CD4-positive, alpha-beta T cell (primary cell): Measurements from ENCODE around the gene ACTR1B. TPM values are rescaled to one million over a fixed set of nuclear protein-coding genes. Genes with fewer than 3 reads are reported as not detected.
"Not testable (repeated sequence)": the region's sequence is repeated elsewhere in the genome, so short reads cannot be mapped to it uniquely, and the experiment has no call there.

Source experiments
- ATAC-seq: fragments of 200-7000 bp; cut with Tn5 transposase; one replicate; pipeline ENCODE4 v1.10.0; 2022; ENCODE audit warnings: mild to moderate bottlenecking; ENCODE audit not compliant: poor library complexity
- CTCF ChIA-PET: fragments of 350-600 bp; sonication (Branson Sonifier 250); formaldehyde crosslinking; loops from one replicate; lab custom pipeline; 2021; ENCODE audit warnings: antibody characterized with exemption, inconsistent platforms; lab: Charles Lee
- POLR2A ChIA-PET: fragments of 350-600 bp; sonication (Branson Sonifier 250); formaldehyde crosslinking; loops from one replicate; lab custom pipeline; 2021; ENCODE audit warnings: antibody characterized with exemption, inconsistent platforms; lab: Charles Lee
- DNase-seq, 14 experiments: peaks; one replicate each; pipeline ENCODE4 v3.0.0-alpha.2; 2013 to 2020; ENCODE audit warnings: mixed read lengths in 2 of 14
- H3K27ac ChIP-seq, 2 donors: one replicate each; pipeline versions ENCODE4 v1.5.1 to v1.7.0; 2013; ENCODE audit warnings: low read length in 2 of 2, low read depth in 1 of 2, mild to moderate bottlenecking in 1 of 2
- H3K27me3 ChIP-seq, 2 experiments: 1 replicate in 1 of 2; 2 replicates in 1 of 2; pipeline versions ENCODE4 v1.6.1 to v1.7.0; 2013; ENCODE audit warnings: low read length in 2 of 2, control low read depth in 1 of 2, mild to moderate bottlenecking in 1 of 2, moderate library complexity in 1 of 2; ENCODE audit not compliant: insufficient read depth in 2 of 2, control insufficient read depth in 1 of 2
- H3K36me3 ChIP-seq: one replicate; pipeline ENCODE4 v1.6.1; 2013; ENCODE audit warnings: low read length, control low read depth; ENCODE audit not compliant: insufficient read depth
- H3K4me1 ChIP-seq: one replicate; pipeline ENCODE4 v1.6.1; 2013; ENCODE audit warnings: low read length, control low read depth; ENCODE audit not compliant: insufficient read depth
- H3K4me3 ChIP-seq: one replicate; pipeline ENCODE4 v1.5.1; 2013; ENCODE audit warnings: mild to moderate bottlenecking, low read length, moderate library complexity
- H3K9me3 ChIP-seq, 2 experiments: 1 replicate in 1 of 2; 2 replicates in 1 of 2; pipeline versions ENCODE4 v1.6.1 to v1.7.0; 2013; ENCODE audit warnings: low read length in 2 of 2, mild to moderate bottlenecking in 2 of 2, control low read depth in 1 of 2, moderate library complexity in 1 of 2; ENCODE audit not compliant: control insufficient read depth in 1 of 2, insufficient read depth in 1 of 2
- H3K27ac Mint-ChIP-seq: one replicate; pipeline ENCODE4 v1.8.0; 2020; ENCODE audit warnings: mixed read lengths
- H3K27me3 Mint-ChIP-seq: one replicate; pipeline ENCODE4 v1.8.0; 2021; ENCODE audit warnings: mixed read lengths
- H3K36me3 Mint-ChIP-seq: one replicate; pipeline ENCODE4 v1.8.0; 2021; ENCODE audit warnings: low read depth, mixed read lengths
- H3K4me1 Mint-ChIP-seq: one replicate; pipeline ENCODE4 v1.8.0; 2021; ENCODE audit warnings: low read depth, mixed read lengths
- H3K4me3 Mint-ChIP-seq: one replicate; pipeline ENCODE4 v1.8.0; 2020; ENCODE audit warnings: mild to moderate bottlenecking, mixed read lengths
- H3K9me3 Mint-ChIP-seq: one replicate; pipeline ENCODE4 v1.8.0; 2020; ENCODE audit warnings: mixed read lengths
- CTCF ChIP-seq: fragments of 200-600 bp; IDR thresholded peaks from one replicate; pipeline ENCODE4 v1.8.0; 2022; ENCODE audit warnings: antibody characterized with exemption, mild to moderate bottlenecking
- intact Hi-C, 2 experiments: fragments of 100-400 bp; cut with DNase I in 1 of 2; cut with micrococcal nuclease in 1 of 2; formaldehyde crosslinking; loops; one replicate each; pipeline versions ENCODE4 v1.15.1 to v1.9.0; 2023 to 2025; cut with DNase I, micrococcal nuclease
- total RNA-seq, 174 experiments: library from RNA in 2 of 174; stranded (reverse) in 2 of 174; gene quantifications; one replicate each; pipeline ENCODE4 v1.2.3 and lab custom pipeline; 2021 to 2026

Gene ACTR1B
- total RNA-seq, 2 experiments from 2014 or later, result 89.5 to 92.8 TPM

GRCh38 chr2:97675430-97676113 lies 11.7 kb upstream of the ACTR1B start:
- intact Hi-C loops, result no loop called here
- H3K4me3 Mint-ChIP-seq, result no peak overlapping the region
- Histone ChIP-seq H3K27me3 (no peaks in the 10 kb centered on the region), H3K27ac (no peak overlapping the region), H3K4me1 (no peaks in the 10 kb centered on the region), H3K36me3 (no peaks in the 10 kb centered on the region), H3K4me3 (no peak overlapping the region), H3K9me3 (no peaks in the 10 kb centered on the region)
- no peak for ATAC-seq
- ChIA-PET POLR2A (no interaction called here), CTCF (interaction anchor here (1.2 kb wide), 1 partner anchor 11 kb away, joined by 3 read pairs; the partner anchor contains the start of gene ACTR1B)
- TF ChIP-seq CTCF, result no peak
- DNase-seq, result no peak
- H3K27me3 Mint-ChIP-seq, result no peaks in the 10 kb centered on the region
- no peaks in the 10 kb centered on the region for H3K36me3 Mint-ChIP-seq
- H3K9me3 Mint-ChIP-seq, result no peaks in the 10 kb centered on the region
- H3K27ac Mint-ChIP-seq, result no peak overlapping the region
- no peaks in the 10 kb centered on the region for H3K4me1 Mint-ChIP-seq

- ChIA-PET POLR2A (no interaction called here), CTCF (interaction anchor here (1.6 kb wide), 1 partner anchor 9 kb away, joined by 3 read pairs; no protein-coding TSS in a partner anchor)
- no peaks in the 10 kb centered on the region for H3K4me1 Mint-ChIP-seq
- intact Hi-C loops, result no loop called here
- Histone ChIP-seq H3K4me3 (no peak overlapping the region), H3K27me3 (no peaks in the 10 kb centered on the region), H3K9me3 (no peaks in the 10 kb centered on the region), H3K27ac (no peak overlapping the region), H3K36me3 (no peaks in the 10 kb centered on the region), H3K4me1 (no peaks in the 10 kb centered on the region)
- no peaks in the 10 kb centered on the region for H3K36me3 Mint-ChIP-seq
- no peak for ATAC-seq
- H3K27ac Mint-ChIP-seq, result no peak overlapping the region
- TF ChIP-seq CTCF, result no peak
- H3K9me3 Mint-ChIP-seq, result no peaks in the 10 kb centered on the region
- no peak for DNase-seq
- no peak overlapping the region for H3K4me3 Mint-ChIP-seq
- no peaks in the 10 kb centered on the region for H3K27me3 Mint-ChIP-seq
These were observed 10.1 kb upstream of the ACTR1B start for GRCh38 chr2:97673915-97674283.

GRCh38 chr2:97673182-97673914 lies 9.5 kb upstream of the ACTR1B start:
- Histone ChIP-seq H3K27me3 (no peaks in the 10 kb centered on the region), H3K4me1 (no peaks in the 10 kb centered on the region), H3K27ac (no peak overlapping the region), H3K36me3 (no peaks in the 10 kb centered on the region), H3K9me3 (no peaks in the 10 kb centered on the region), H3K4me3 (no peak overlapping the region)
- H3K27me3 Mint-ChIP-seq, result no peaks in the 10 kb centered on the region
- H3K9me3 Mint-ChIP-seq, result no peaks in the 10 kb centered on the region
- peak in 1 of 14 experiments; percentile 21 for DNase-seq
- H3K4me3 Mint-ChIP-seq, result no peak overlapping the region
- H3K27ac Mint-ChIP-seq, result no peak overlapping the region
- no peaks in the 10 kb centered on the region for H3K36me3 Mint-ChIP-seq
- TF ChIP-seq CTCF, result no peak
- ATAC-seq, result no peak
- intact Hi-C loops, result no loop called here
- POLR2A ChIA-PET, result no interaction called here
- H3K4me1 Mint-ChIP-seq, result no peaks in the 10 kb centered on the region
- CTCF ChIA-PET, result interaction anchor here (1.6 kb wide), 1 partner anchor 9 kb away, joined by 3 read pairs; no protein-coding TSS in a partner anchor

GRCh38 chr2:97672606-97673140 lies 8.8 kb upstream of the ACTR1B start:
- CTCF ChIA-PET, result interaction anchor here (1.6 kb wide), 1 partner anchor 8 kb away, joined by 3 read pairs; no protein-coding TSS in a partner anchor
- H3K27ac Mint-ChIP-seq, H3K36me3 Mint-ChIP-seq, intact Hi-C loops, H3K27me3 ChIP-seq, H3K4me3 Mint-ChIP-seq, H3K4me1 Mint-ChIP-seq, H3K36me3 ChIP-seq, H3K27me3 Mint-ChIP-seq, H3K4me1 ChIP-seq, H3K9me3 ChIP-seq, DNase-seq, H3K4me3 ChIP-seq, H3K27ac ChIP-seq, ATAC-seq, H3K9me3 Mint-ChIP-seq, POLR2A ChIA-PET: not testable (repeated sequence)
